BE2C (cell line): ENCODE data around the gene CD300LD.
A peak's percentile ranks its signal among the peaks of the same experiment; 100 is the strongest.
"Not testable (repeated sequence)": the region's sequence is repeated elsewhere in the genome, so short reads cannot be mapped to it uniquely, and the experiment has no call there.

Experiments used
- DNase-seq: peaks from one replicate; pipeline ENCODE4 v3.0.0-alpha.2; 2020
- H3K27me3 ChIP-seq: fragments of 250-450 bp; sonication (Bioruptor Pico); 2 replicates; pipeline ENCODE4 v1.5.1; 2020; ENCODE audit warnings: mild to moderate bottlenecking
- H3K36me3 ChIP-seq: fragments of 250-450 bp; sonication (Bioruptor Pico); 2 replicates; pipeline ENCODE4 v1.5.1; 2020; ENCODE audit warnings: mild to moderate bottlenecking
- H3K4me1 ChIP-seq: fragments of 250-450 bp; sonication (Bioruptor Pico); 2 replicates; pipeline ENCODE4 v1.5.1; 2020
- H3K4me3 ChIP-seq: 2 replicates; pipeline ENCODE4 v1.5.1; 2011; ENCODE audit warnings: low read depth, low read length
- H3K9me3 ChIP-seq: fragments of 250-450 bp; sonication (Bioruptor Pico); 2 replicates; pipeline ENCODE4 v1.5.1; 2020
- TF ChIP-seq, protein P1 (sequence below): IDR thresholded peaks from 2 replicates; pipeline ENCODE4 v1.5.1; 2012; ENCODE audit warnings: mild to moderate bottlenecking, low read depth, low read length

The CD300LD gene

DNA sequence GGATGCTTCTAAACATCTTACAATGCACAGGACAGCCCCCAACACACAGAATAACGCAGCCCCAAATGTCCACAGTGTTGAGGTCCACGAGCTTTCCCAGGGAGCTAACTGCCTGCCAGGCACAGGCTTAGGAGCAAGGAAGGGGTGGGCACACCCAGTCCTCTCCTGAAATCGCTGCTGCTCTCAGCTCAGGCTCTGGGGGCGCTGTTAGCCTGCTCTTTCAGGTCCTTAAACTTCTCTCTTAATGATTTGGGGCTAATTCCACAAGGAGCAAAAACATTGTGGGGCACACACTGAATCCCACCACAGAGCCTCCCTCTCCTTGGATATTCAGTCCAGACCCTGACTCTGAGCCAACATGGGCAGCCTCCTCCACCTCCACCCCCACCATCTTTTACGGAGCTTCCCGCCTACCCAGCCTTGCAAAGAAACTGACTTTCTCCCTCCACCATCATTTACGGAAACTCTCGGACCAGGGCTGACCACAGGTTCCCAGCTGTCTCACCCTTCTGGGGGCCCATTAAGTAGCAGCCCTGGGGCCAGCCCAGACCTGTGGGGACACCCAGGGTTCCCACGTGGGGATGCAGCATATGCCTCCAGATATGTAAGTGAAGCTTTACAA lies 25.8 kb downstream of the CD300LD start:
- no peaks in the 10 kb centered on the region for H3K9me3 ChIP-seq
- DNase-seq, result peak; percentile 65
- no peak overlapping the region for H3K4me3 ChIP-seq
- H3K4me1 ChIP-seq, result no peaks in the 10 kb centered on the region
- TF ChIP-seq, protein P1, sequence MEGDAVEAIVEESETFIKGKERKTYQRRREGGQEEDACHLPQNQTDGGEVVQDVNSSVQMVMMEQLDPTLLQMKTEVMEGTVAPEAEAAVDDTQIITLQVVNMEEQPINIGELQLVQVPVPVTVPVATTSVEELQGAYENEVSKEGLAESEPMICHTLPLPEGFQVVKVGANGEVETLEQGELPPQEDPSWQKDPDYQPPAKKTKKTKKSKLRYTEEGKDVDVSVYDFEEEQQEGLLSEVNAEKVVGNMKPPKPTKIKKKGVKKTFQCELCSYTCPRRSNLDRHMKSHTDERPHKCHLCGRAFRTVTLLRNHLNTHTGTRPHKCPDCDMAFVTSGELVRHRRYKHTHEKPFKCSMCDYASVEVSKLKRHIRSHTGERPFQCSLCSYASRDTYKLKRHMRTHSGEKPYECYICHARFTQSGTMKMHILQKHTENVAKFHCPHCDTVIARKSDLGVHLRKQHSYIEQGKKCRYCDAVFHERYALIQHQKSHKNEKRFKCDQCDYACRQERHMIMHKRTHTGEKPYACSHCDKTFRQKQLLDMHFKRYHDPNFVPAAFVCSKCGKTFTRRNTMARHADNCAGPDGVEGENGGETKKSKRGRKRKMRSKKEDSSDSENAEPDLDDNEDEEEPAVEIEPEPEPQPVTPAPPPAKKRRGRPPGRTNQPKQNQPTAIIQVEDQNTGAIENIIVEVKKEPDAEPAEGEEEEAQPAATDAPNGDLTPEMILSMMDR, result peak; percentile 78
- peaks cover 4% of the 10 kb centered on the region for H3K27me3 ChIP-seq
- H3K36me3 ChIP-seq, result no peaks in the 10 kb centered on the region

DNA sequence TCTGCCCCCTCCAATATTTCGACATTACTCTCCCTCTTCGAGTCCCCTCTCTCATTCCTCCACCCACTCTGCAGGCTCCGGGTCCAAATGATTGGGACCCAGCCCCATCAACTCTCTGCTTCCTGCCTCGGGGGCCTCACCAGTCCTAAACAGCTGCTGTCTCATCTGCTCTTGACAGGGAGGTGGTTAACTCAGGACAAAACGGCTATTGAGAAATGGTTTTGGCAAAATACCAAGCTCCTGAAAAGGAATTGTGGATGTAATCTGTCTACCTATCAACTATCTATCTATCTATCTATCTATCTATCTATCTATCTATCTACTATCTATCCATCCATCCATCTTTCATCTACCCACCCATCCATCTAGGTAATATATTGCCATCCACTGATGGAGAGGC lies 27.0 kb downstream of the CD300LD start:
- H3K4me3 ChIP-seq, result no peak overlapping the region
- TF ChIP-seq, protein P1, result no peak
- H3K27me3 ChIP-seq, result peaks cover 4% of the 10 kb centered on the region
- H3K9me3 ChIP-seq, result no peaks in the 10 kb centered on the region
- no peaks in the 10 kb centered on the region for H3K4me1 ChIP-seq
- no peaks in the 10 kb centered on the region for H3K36me3 ChIP-seq
- no peak for DNase-seq

DNA sequence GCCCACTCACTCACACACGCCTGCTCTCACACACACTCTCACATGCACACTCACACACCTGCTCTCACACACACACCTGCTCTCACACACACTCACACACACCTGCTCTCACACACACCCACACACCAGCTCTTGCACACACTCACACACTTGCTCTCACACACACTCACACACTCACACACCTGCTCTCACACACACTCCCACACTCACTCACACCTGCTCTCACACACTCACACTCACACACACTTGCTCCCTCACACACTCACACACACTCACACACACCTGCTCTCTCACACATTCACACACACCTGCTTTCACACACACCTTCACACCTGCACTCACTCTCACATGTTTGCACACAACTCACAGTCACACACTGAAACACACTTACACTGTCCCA lies 28.7 kb downstream of the CD300LD start:
- TF ChIP-seq, protein P1, result no peak
- H3K36me3 ChIP-seq, result no peaks in the 10 kb centered on the region
- no peak for DNase-seq
- H3K9me3 ChIP-seq, result no peaks in the 10 kb centered on the region
- no peak overlapping the region for H3K4me3 ChIP-seq
- no peaks in the 10 kb centered on the region for H3K4me1 ChIP-seq
- H3K27me3 ChIP-seq, result peaks cover 9% of the 10 kb centered on the region

DNA sequence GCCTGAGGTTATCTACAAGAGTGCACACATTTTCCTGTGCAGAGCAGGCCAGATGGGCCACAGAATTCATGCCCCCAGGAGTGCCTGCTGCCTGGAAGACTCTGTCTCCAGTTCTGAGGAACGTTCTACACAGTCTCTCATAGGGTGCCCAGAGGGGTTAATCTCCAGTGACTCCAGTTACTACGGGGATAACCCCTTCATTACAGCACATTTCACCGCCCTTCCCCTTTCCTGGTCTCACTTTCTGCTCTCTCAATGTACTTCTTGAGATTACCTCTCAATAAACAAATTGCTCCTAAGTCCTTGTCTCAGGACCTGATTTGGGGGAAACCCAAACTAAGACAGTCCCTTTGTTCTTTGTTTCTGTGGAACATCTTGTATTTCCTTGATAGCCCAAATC lies 30.5 kb downstream of the CD300LD start:
- H3K9me3 ChIP-seq, result no peaks in the 10 kb centered on the region; the same call in 1 of the 2 replicates

DNA sequence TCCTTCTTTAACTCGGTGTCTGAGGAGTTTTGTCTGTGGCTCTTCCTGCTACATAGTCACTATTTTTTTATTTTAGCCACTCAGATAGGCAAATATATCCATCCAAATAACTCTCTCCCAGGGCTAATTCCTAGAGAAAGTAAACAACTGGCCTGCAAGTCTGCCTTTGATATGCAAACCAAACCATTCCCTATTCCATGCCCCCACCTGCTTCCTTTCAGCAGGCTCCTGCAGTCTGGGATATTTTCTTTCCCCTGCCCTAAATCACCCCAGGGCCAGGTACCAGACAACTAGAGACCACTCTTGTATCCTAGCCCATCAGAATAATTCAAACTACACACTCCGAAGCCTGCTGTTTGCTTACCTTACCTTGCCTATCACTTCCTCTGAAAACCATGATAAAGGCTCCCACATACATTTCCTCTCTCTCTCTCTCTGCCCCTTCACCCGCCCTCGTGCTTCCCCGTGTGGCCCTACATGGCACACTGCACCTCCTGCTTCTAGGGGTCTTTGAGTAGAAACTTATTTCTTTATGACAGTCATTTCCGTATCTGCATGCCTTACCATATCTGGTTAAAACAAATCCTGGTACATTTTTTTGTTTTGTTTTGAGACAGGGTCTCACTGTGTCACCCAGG lies 33.1 kb downstream of the CD300LD start:
- DNase-seq, result no peak
- no peaks in the 10 kb centered on the region for H3K36me3 ChIP-seq
- H3K4me3 ChIP-seq, result no peak overlapping the region
- H3K9me3 ChIP-seq, result no peaks in the 10 kb centered on the region; the same call in 1 of the 2 replicates
- peaks cover 10% of the 10 kb centered on the region for H3K27me3 ChIP-seq
- TF ChIP-seq, protein P1, result no peak
- H3K4me1 ChIP-seq, result no peaks in the 10 kb centered on the region

More for the DNA sequence above, 30.5 kb downstream of the CD300LD start:
- no peaks in the 10 kb centered on the region for H3K4me1 ChIP-seq
- H3K27me3 ChIP-seq, result peaks cover 12% of the 10 kb centered on the region
- H3K36me3 ChIP-seq, result no peaks in the 10 kb centered on the region
- TF ChIP-seq, protein P1, result no peak
- DNase-seq, result no peak
- no peak overlapping the region for H3K4me3 ChIP-seq

DNA sequence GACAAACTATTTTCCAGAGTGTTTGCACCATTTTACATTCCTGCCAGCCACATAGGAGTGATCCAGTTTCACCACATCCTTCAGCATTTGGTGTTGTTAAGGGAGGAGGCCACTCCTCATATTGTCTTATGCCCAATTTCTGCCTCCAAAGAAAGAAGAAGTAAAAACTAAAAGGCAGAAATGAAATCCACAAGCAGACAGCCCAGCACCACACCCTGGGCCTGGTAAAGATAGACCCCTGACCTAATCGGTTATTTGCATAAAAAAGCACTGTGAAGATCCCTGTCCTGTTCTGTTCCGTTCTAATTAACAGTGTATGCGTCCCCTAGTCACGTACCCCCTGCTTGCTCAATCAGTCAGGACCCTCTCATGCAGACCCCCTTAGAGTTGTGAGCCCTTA lies 33.7 kb downstream of the CD300LD start:
- not testable (repeated sequence) for DNase-seq, H3K36me3 ChIP-seq, H3K4me3 ChIP-seq, H3K27me3 ChIP-seq, H3K4me1 ChIP-seq, H3K9me3 ChIP-seq
